ENCODE data around the gene HSPB2.
"Not testable (repeated sequence)": the region's sequence is repeated elsewhere in the genome, so short reads cannot be mapped to it uniquely, and the experiment has no call there.

The HSPB2 gene

GRCh38 chr11:111913997-111914396 is 1.5 kb downstream of the HSPB2 start:
- DNase-seq, result no peak

GRCh38 chr11:111916768-111917167 is 4.2 kb downstream of the HSPB2 start:
- DNase-seq, result no peak

GRCh38 chr11:111917312-111917711 is 4.8 kb downstream of the HSPB2 start:
- no peak for DNase-seq

GRCh38 chr11:111917788-111918187 is 5.3 kb downstream of the HSPB2 start:
- no peak for DNase-seq

- peak in 2 of 4 experiments; percentile 23 to 35 for DNase-seq
Measured at GRCh38 chr11:111918390-111919256, 6.1 kb downstream of the HSPB2 start, which contains the start of gene C11orf52. TSS of gene C11orf52 (plus strand) at chr11:111918913. CDS start at chr11:111918973, 60 bp downstream.

GRCh38 chr11:111920908-111921307 is 8.4 kb downstream of the HSPB2 start:
- no peak for DNase-seq

GRCh38 chr11:111921541-111922230 is 9.2 kb downstream of the HSPB2 start:
- DNase-seq, result no peak

GRCh38 chr11:111922803-111923202 is 10.3 kb downstream of the HSPB2 start:
- DNase-seq, result peak; percentile 34 to 72 (median 52)

- DNase-seq, result no peak
Measured at GRCh38 chr11:111923351-111923788, 10.8 kb downstream of the HSPB2 start.

GRCh38 chr11:111923951-111924350 is 11.4 kb downstream of the HSPB2 start:
- no peak for DNase-seq

GRCh38 chr11:111925953-111926352 is 13.4 kb downstream of the HSPB2 start:
- no peak for DNase-seq

- peak; percentile 96 to 98 (median 98) for DNase-seq
Measured at GRCh38 chr11:111926505-111927391, 14.2 kb downstream of the HSPB2 start.

GRCh38 chr11:111930472-111930871 is 17.9 kb downstream of the HSPB2 start:
- DNase-seq, result no peak

GRCh38 chr11:111932611-111932950 is 20.0 kb downstream of the HSPB2 start:
- peak in 3 of 4 experiments; percentile 21 to 76 (median 66) for DNase-seq

- not testable (repeated sequence) for DNase-seq
Measured at GRCh38 chr11:111933176-111933575, 20.6 kb downstream of the HSPB2 start.

- peak in 2 of 4 experiments; percentile 73 to 77 for DNase-seq
Measured at GRCh38 chr11:111933872-111934271, 21.3 kb downstream of the HSPB2 start.

- no peak for DNase-seq
Measured at GRCh38 chr11:111934306-111934705, 21.8 kb downstream of the HSPB2 start.

GRCh38 chr11:111935317-111936039 is 22.9 kb downstream of the HSPB2 start:
- peak; percentile 73 to 94 (median 80) for DNase-seq

GRCh38 chr11:111936040-111936540 is 23.6 kb downstream of the HSPB2 start:
- DNase-seq, result no peak

GRCh38 chr11:111937461-111937769 is 24.9 kb downstream of the HSPB2 start:
- no peak for DNase-seq

- DNase-seq, result no peak
Measured at GRCh38 chr11:111937844-111938243, 25.3 kb downstream of the HSPB2 start.

- peak; percentile 77 to 90 (median 83) for DNase-seq
Measured at GRCh38 chr11:111938687-111939160, 26.2 kb downstream of the HSPB2 start.
